Measurements from ENCODE around the gene SPTBN4.

The SPTBN4 gene

GRCh38 chr19:40466985-40467734 is at the start of gene SPTBN4:
SPTBN4 (plus strand) TSS chr19:40467001; CDS start chr19:40472622, 5,621 bp downstream.
- Histone ChIP-seq H3K9ac (ENCODE audit: insufficient read length, low read depth) (peak within 1 kb of the TSS; percentile 64), H3K9me3 (ENCODE audit: insufficient read depth, low read length) (no peaks in the 10 kb centered on the region), H3K36me3 (ENCODE audit: insufficient read depth, insufficient read length, low read length) (no peaks in the 10 kb centered on the region), H3K4me1 (ENCODE audit: insufficient read depth, insufficient read length) (peaks cover 10% of the 10 kb centered on the region), H3K27me3 (ENCODE audit: insufficient read depth, insufficient read length) (peaks cover 29% of the 10 kb centered on the region), H3K4me3 (ENCODE audit: insufficient read length, low read depth) (peak within 1 kb of the TSS; percentile 28)
- DNase-seq (ENCODE audit: low read depth, low spot score), result no peak
- TF ChIP-seq YY1 (IDR thresholded peaks at IDR 0.05; ENCODE audit: insufficient read depth, insufficient read length) (no peak), ZNF274 (IDR thresholded peaks at IDR 0.05; ENCODE audit: low read depth, low read length) (no peak), SUZ12 (IDR thresholded peaks at IDR 0.05; ENCODE audit: extremely low read depth, insufficient read depth, insufficient read length) (no peak)

DNA sequence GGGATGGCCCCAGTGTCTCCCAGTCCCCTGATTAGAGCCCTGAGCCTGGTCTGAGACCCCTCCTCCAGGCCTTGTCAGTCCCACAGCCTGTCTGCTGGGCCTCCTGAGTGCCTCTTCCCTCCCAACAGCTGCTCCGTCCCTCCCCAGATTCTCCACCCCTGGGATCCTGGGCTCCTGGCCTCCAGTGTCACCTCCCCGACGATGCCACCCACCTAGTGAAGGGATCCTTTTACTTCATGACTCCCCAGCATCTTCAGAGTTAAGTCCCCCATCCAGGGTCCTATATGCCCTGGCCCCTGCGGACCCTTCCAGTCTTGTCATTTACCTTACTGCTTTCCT is 49.2 kb upstream of the SPTBN4 start:
- no peaks in the 10 kb centered on the region for H3K9me3 ChIP-seq (ENCODE audit: insufficient read depth, low read length)
- no peaks in the 10 kb centered on the region for H3K27me3 ChIP-seq (ENCODE audit: insufficient read depth, insufficient read length)
- no peak overlapping the region for H3K4me3 ChIP-seq (ENCODE audit: insufficient read length, low read depth)
- DNase-seq (ENCODE audit: low read depth, low spot score), result no peak
- no peak for TF ChIP-seq SUZ12 (IDR thresholded peaks at IDR 0.05; ENCODE audit: extremely low read depth, insufficient read depth, insufficient read length)
- TF ChIP-seq ZNF274 (IDR thresholded peaks at IDR 0.05; ENCODE audit: low read depth, low read length), result no peak
- no peak for TF ChIP-seq YY1 (IDR thresholded peaks at IDR 0.05; ENCODE audit: insufficient read depth, insufficient read length)
- peaks cover 3% of the 10 kb centered on the region for H3K4me1 ChIP-seq (ENCODE audit: insufficient read depth, insufficient read length)
- peaks cover 6% of the 10 kb centered on the region for H3K36me3 ChIP-seq (ENCODE audit: insufficient read depth, insufficient read length, low read length)
- H3K9ac ChIP-seq (ENCODE audit: insufficient read length, low read depth), result peak overlapping the region; percentile 42

DNA sequence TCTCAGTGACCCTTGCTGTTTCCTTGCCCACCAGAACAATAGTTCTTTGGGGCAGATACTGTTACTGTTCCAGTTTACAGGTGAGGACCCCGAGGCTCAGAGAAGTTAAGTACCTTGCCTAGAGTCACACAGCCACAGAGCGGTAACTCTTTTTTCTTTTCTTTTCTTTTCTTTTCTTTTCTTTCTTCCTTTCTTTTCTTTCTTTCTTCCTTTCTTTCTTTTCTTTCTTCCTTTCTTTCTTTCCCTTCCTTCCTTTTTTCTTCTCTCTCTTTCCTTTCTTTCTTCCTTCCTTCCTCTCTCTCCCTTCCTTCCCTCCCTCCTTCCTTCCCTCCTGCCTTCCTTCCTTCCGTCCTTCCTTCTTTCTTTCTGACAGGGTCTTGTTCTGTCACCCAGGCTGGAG is 48.8 kb upstream of the SPTBN4 start:
- no peak overlapping the region for H3K4me3 ChIP-seq (ENCODE audit: insufficient read length, low read depth)
- peaks cover 10% of the 10 kb centered on the region for H3K36me3 ChIP-seq (ENCODE audit: insufficient read depth, insufficient read length, low read length)
- no peak overlapping the region for H3K9ac ChIP-seq (ENCODE audit: insufficient read length, low read depth)
- H3K27me3 ChIP-seq (ENCODE audit: insufficient read depth, insufficient read length), result no peaks in the 10 kb centered on the region
- DNase-seq (ENCODE audit: low read depth, low spot score), result no peak
- H3K4me1 ChIP-seq (ENCODE audit: insufficient read depth, insufficient read length), result peaks cover 3% of the 10 kb centered on the region
- no peaks in the 10 kb centered on the region for H3K9me3 ChIP-seq (ENCODE audit: insufficient read depth, low read length)
- TF ChIP-seq ZNF274 (IDR thresholded peaks at IDR 0.05; ENCODE audit: low read depth, low read length), result no peak
- TF ChIP-seq YY1 (IDR thresholded peaks at IDR 0.05; ENCODE audit: insufficient read depth, insufficient read length), result no peak
- no peak for TF ChIP-seq SUZ12 (IDR thresholded peaks at IDR 0.05; ENCODE audit: extremely low read depth, insufficient read depth, insufficient read length)

DNA sequence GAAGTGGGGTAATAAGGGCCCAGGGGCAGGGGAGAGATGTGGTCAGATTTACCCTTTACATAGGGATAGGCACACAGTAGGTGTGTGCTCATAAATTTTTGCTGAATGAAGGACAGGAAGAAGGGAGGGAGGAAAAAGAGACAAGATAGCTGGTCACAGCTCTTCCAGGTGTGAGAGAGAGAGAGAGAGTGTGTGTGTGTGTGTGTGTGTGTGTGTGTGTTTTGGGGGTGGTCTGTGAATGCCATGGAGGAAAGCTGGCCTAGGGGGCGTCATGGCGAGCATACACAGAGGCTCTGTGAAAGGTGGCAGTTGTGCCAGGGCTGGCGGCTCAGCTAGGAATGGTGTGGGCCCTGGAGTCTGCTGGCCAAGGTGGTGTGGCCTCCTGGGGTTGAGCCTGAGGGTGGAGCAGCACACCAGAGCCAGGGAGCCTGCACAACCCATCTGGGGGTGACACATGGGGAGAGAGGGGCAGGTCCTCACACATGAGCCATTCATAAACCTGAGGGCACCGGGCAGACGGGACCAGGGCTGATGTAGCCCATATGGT is 47.7 kb upstream of the SPTBN4 start:
- peaks cover 3% of the 10 kb centered on the region for H3K4me1 ChIP-seq (ENCODE audit: insufficient read depth, insufficient read length)
- no peak for TF ChIP-seq YY1 (IDR thresholded peaks at IDR 0.05; ENCODE audit: insufficient read depth, insufficient read length)
- TF ChIP-seq ZNF274 (IDR thresholded peaks at IDR 0.05; ENCODE audit: low read depth, low read length), result no peak
- TF ChIP-seq SUZ12 (IDR thresholded peaks at IDR 0.05; ENCODE audit: extremely low read depth, insufficient read depth, insufficient read length), result no peak
- no peaks in the 10 kb centered on the region for H3K9me3 ChIP-seq (ENCODE audit: insufficient read depth, low read length)
- no peaks in the 10 kb centered on the region for H3K27me3 ChIP-seq (ENCODE audit: insufficient read depth, insufficient read length)
- H3K4me3 ChIP-seq (ENCODE audit: insufficient read length, low read depth), result no peak overlapping the region
- no peak for DNase-seq (ENCODE audit: low read depth, low spot score)
- peaks cover 15% of the 10 kb centered on the region for H3K36me3 ChIP-seq (ENCODE audit: insufficient read depth, insufficient read length, low read length)
- H3K9ac ChIP-seq (ENCODE audit: insufficient read length, low read depth), result no peak overlapping the region

GRCh38 chr19:40419780-40420179 is 47.0 kb upstream of the SPTBN4 start:
- Histone ChIP-seq H3K4me3 (ENCODE audit: insufficient read length, low read depth) (no peak overlapping the region), H3K9ac (ENCODE audit: insufficient read length, low read depth) (no peak overlapping the region), H3K9me3 (ENCODE audit: insufficient read depth, low read length) (no peaks in the 10 kb centered on the region), H3K36me3 (ENCODE audit: insufficient read depth, insufficient read length, low read length) (peaks cover 15% of the 10 kb centered on the region), H3K27me3 (ENCODE audit: insufficient read depth, insufficient read length) (no peaks in the 10 kb centered on the region), H3K4me1 (ENCODE audit: insufficient read depth, insufficient read length) (peaks cover under 1% of the 10 kb centered on the region)
- no peak for DNase-seq (ENCODE audit: low read depth, low spot score)
- no peak for TF ChIP-seq YY1 (IDR thresholded peaks at IDR 0.05; ENCODE audit: insufficient read depth, insufficient read length)
- no peak for TF ChIP-seq ZNF274 (IDR thresholded peaks at IDR 0.05; ENCODE audit: low read depth, low read length)
- TF ChIP-seq SUZ12 (IDR thresholded peaks at IDR 0.05; ENCODE audit: extremely low read depth, insufficient read depth, insufficient read length), result no peak

DNA sequence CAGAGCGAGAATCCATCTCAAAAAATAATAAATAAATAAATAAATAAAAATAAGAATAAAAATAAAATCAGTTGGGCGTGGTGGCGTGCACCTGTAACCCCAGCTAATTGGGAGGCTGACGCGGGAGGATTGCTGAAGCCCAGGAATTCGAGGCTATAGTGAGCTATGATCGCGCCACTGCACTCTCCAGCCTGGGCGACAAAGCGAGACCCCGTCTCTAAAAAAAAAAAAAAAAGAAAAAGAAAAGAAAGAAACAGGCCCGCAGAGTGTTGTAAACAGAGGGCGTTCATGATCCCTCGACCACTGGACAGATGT is 46.4 kb upstream of the SPTBN4 start:
- Histone ChIP-seq H3K4me1 (ENCODE audit: insufficient read depth, insufficient read length) (no peaks in the 10 kb centered on the region), H3K9me3 (ENCODE audit: insufficient read depth, low read length) (no peaks in the 10 kb centered on the region), H3K4me3 (ENCODE audit: insufficient read length, low read depth) (peak overlapping the region; percentile 46), H3K36me3 (ENCODE audit: insufficient read depth, insufficient read length, low read length) (peaks cover 15% of the 10 kb centered on the region), H3K9ac (ENCODE audit: insufficient read length, low read depth) (no peak overlapping the region), H3K27me3 (ENCODE audit: insufficient read depth, insufficient read length) (no peaks in the 10 kb centered on the region)
- no peak for TF ChIP-seq ZNF274 (IDR thresholded peaks at IDR 0.05; ENCODE audit: low read depth, low read length)
- TF ChIP-seq YY1 (IDR thresholded peaks at IDR 0.05; ENCODE audit: insufficient read depth, insufficient read length), result no peak
- no peak for TF ChIP-seq SUZ12 (IDR thresholded peaks at IDR 0.05; ENCODE audit: extremely low read depth, insufficient read depth, insufficient read length)
- no peak for DNase-seq (ENCODE audit: low read depth, low spot score)

All from NT2/D1 (cell line).